ENCODE data around the gene TPRKB.
"Not testable (repeated sequence)": the region's sequence is repeated elsewhere in the genome, so short reads cannot be mapped to it uniquely, and the experiment has no call there.

The TPRKB gene

DNA sequence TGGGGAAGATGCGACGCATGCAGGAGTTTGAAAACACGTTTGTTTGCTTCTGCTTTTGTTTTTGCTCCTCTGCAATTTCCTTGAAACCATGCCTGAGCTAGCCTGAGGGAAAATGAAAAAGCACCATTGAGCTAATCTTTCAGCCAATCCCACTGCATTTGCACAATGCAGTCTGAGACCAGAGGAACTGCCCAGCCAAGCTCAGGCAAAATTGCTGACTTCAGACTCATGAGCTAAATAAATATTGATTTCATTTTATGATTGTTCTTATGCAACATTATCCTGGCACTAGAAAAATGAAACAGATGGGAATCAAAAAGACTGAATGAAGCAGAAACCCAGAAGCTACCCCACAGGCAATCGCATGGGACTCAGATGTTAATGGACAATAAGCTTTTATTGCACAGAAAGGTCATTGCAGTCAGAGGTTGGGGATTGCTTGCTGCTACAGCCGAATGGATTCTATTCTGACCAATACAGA is 37.0 kb downstream of the TPRKB start:
- no peak for DNase-seq (ENCODE audit: low read depth in 2 of 2)

DNA sequence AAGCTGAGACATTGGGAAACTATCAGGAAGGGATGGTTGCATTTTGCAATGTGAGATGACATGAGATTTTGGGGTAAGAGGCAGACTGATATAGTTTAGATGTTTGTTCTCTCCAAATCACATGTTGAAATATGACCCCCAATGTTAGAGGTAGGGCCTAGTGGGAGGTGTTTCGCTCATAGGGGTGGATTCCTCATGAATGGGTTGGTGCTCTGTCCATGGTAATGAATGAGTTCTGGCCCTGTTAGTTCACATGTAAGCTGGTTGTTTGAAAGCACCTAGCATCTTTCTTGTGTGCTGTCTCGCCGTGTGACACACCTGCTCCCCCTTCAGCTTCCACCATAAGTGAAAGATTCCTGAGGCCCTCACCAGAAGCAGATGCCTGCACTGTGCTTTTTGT is 37.7 kb downstream of the TPRKB start:
- no peak for DNase-seq (ENCODE audit: low read depth in 2 of 2)

DNA sequence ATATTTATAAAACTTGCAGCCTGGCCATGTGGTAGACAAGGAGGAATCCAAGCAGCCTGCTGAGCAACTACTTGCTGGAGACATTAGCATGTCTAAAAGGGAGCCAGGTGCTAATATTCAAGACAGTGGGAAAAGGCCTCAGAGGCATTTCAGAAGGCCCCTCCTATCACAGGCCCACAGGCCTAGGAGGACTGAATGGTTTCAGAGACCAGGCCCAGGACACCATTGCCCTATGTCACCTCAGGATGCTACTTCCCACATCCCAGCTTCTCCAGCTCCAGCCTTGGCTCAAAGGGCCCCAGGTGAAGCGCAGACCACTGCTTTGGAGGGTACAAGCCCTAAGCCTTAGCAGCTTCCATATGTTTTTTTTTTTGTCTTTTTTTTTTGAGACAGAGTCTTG is 39.0 kb downstream of the TPRKB start:
- no peak for DNase-seq (ENCODE audit: low read depth in 2 of 2)

DNA sequence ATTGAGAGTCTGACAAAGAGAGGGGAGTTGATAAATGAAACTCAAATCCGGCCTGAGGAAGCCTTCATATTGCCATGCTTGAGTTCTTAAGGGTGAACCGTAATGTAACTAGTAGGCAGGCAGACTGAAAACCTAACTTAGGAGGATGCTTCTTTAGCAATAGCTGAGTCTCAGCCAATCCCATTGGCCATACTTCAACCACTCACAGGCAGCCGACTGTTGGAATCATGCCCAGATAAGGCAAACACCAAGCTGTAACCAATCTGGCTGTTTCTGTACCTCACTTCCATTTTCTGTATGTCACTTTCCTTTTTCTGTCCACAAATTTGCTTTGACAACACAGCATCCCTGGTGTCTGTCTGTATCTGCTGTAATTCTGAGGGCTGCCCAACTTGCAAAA is 39.5 kb downstream of the TPRKB start:
- DNase-seq (ENCODE audit: low read depth in 2 of 2) = no peak

DNA sequence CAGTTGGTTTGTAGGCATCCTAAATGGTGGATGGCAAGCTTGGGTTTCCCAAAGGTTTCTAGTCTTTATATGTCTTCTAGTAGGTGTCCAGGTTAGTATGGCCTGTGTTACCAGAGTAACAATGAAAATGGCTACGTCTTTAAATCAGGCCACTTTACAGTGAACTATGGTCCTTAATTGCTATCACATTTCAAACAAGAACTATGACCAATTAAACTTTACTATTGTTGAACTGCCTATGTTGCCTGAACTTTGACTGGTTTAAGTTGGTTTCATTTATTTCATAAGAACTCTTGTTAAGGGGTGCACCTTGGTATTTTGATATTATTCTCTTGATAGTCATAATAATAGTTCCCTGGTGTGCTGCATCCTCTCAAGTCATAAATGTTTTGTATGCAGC is 40.2 kb downstream of the TPRKB start:
- DNase-seq (ENCODE audit: low read depth in 2 of 2) = not testable (repeated sequence)

DNA sequence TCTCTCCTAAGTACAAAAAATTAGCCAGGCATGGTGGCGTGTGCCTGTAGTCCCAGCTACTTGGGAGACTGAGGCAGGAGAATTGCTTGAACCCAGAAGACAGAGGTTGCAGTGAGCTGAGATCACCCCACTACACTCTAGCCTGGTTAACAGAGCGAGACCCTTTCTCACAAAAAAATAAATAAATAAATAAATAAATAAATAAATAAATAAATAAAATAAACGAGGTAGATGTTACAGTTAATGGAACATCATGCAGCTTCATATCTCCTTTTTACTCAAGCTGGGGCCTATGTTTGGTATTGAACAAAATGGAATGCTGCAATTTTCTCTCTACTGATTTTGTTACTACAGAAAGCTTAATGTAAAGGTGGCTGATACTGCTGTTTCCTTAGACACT is 40.6 kb downstream of the TPRKB start:
- not testable (repeated sequence) for DNase-seq (ENCODE audit: low read depth in 2 of 2)

DNA sequence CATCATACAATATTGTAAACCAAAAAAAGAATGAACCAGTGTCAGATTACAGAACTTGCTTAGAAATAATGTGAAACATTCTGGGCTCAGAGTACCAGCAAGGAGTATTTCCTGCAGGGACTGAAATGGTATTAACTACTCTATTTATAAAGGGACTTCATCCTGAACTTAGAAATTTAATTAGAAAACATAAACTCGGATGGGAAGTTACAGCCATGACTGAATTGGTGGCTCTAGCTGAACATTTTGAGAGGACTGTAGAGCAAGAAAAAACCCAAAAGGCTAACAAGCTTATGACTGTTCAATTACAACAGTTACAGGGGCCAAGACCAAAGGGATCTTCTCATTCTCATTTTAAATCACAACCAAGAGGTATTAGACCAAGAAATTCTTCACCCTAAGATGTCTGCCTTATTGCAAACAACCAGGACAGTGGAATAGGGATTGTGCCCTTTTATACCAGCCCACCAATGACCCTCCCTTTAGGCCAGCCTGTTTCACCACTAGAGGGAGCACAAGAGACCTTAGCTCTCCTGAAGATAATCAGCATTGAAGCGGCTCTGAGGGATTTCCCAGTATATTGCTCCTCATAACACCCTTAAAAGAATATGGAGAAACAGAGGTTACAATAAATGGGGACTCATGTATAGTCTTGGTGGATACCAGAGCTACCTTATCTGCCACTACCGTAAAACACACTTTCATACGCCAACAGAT is 46.6 kb downstream of the TPRKB start:
- not testable (repeated sequence) for DNase-seq (ENCODE audit: low read depth in 2 of 2)

DNA sequence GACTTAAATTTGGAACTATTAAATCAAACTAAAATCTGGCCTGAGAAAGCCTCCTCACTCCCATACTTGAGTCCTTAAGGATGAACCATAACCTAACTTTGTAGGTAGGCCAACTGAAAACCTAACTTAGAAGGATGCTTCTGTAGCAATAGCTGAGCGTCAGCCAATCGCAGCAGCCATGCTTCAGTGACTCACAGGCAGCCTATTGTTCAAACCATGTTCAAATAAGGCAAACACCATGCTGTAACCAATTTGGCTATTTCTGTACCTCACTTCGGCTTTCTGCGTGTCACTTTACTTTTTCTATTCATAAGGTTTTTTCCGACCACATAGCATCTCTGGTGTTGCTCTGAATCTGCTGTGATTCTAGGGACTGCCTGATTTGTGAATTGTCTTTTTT is 48.7 kb downstream of the TPRKB start:
- not testable (repeated sequence) for DNase-seq (ENCODE audit: low read depth in 2 of 2)

DNA sequence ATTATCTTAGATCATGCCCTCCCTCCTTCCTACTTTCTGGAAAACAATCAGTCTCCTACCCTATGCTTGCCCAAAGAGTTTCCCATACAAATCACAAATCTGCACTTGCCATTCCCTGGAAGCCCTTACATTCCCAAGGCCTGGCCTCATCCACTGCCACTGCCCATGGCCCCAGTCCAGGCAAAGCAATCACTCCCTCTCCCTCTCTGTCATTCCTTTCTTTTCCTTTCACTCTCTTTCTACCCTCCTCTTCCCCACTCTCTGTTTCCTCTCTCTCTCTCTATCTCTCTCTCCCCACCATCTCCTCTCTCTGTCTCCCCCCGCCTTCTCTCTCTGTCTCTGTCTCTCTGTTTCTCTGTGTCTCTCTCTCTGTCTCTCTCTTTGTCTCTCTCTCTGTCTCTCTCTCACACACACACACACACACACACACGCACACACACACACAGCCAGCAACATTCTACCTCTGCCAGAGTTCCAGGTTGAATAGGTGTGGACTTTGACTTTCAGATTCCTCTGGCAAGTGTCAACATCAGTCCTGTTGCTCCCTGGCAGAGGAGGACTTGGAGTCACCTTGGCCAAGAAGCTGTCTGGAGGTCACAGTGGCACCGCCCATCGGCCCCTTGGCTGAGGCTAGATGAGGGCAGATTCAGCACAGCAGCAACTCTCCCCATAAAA is 51.2 kb downstream of the TPRKB start:
- no peak for DNase-seq (ENCODE audit: low read depth in 2 of 2)

DNA sequence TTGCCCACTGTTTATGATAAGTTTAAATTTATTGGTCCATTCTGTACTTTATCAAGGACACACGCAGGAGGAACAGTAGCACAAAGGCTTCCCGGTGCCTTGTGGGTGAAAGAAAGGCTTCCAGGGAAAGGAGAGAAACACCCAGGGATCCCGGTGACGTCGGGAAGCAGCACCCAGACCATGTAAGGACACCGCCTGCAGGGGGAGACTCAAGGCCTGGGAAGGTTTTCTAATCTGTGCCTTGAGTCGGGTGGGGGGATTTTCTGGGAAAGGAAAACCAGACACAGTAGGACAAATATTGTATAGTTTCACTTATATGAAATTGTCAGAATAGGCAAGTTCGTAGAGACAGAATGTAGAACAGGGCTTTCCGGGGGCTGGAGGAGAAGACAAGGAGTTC is 52.2 kb downstream of the TPRKB start:
- not testable (repeated sequence) for DNase-seq (ENCODE audit: low read depth in 2 of 2)

DNA sequence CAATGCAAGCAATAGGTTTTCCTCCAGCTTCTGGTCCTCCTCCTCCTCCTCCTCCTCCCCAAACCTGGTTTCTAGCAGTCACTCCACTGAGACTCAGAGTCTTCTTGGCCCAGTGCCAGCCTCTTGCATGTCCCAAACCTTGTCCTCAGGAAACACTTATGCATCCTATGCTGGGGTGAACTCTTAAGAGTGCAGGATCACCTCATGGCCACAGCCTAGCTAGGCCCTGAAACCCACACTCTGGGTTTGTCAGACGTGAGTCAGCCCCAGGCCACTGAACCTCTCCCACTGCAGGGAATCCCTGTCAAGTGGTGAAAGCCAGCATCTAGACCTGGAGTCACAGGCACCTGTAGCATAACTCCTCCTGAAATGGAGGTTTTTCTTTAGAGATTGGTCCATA is 52.8 kb downstream of the TPRKB start:
- DNase-seq (ENCODE audit: low read depth in 2 of 2) = not testable (repeated sequence)

DNA sequence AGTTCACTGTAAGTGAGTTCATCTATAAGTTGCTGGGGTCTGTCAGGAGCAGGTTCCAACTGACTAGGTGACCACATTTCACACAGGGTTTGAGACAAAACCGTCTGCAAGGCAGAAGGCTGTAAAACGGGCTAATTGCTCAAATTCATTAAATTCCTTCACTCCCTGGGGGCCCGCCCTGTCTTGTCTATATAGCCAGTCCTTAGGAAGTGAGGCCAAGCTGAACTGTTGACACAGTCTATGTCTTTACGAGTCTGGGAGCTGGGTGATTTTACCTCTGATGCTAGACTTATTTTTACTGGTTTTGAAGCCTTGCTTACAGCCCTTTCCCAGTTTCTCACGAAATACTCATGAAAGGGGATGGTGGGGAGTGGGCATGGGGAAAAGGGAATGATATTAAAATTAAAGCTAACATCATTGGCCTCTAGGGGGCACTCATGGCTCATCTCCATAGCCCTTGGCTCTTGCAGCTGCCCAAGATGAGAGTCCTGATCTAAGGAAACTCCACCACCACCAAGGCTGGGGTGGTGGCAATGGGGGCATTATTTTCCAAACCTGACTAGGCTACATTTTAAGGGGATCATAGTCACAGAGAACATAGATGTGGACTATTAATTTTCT is 57.1 kb downstream of the TPRKB start:
- not testable (repeated sequence) for DNase-seq (ENCODE audit: low read depth in 2 of 2)

Measured in fibroblast of skin of left biceps (primary cell).